Osteoblast (primary cell): ENCODE measurements around the gene DHX38. TPM values are rescaled to one million over a fixed set of nuclear protein-coding genes. Genes with fewer than 3 reads are reported as not detected.

Source experiments
- DNase-seq: peaks from one replicate; pipeline ENCODE4 v3.0.0; 2011; ENCODE audit warnings: low spot score, mixed read lengths; ENCODE audit not compliant: insufficient read length; ENCODE audit errors: missing footprints
- H2AFZ ChIP-seq: 2 replicates; pipeline ENCODE4 v1.6.0; 2011; ENCODE audit warnings: mild to moderate bottlenecking, low read length
- H3K27ac ChIP-seq: 2 replicates; pipeline ENCODE4 v1.5.1; 2011; ENCODE audit warnings: mild to moderate bottlenecking, low read depth, low read length, moderate library complexity
- H3K27me3 ChIP-seq: 2 replicates; pipeline ENCODE4 v1.6.0; 2012; ENCODE audit warnings: mild to moderate bottlenecking, control low read depth, inconsistent platforms, low read length, moderate library complexity; ENCODE audit not compliant: insufficient read depth
- H3K36me3 ChIP-seq: 2 replicates; pipeline ENCODE4 v1.5.1; 2011; ENCODE audit warnings: mild to moderate bottlenecking, low read length, control low read depth, moderate library complexity; ENCODE audit not compliant: insufficient read depth
- H3K4me1 ChIP-seq: 2 replicates; pipeline ENCODE4 v1.5.1; 2011; ENCODE audit warnings: mild to moderate bottlenecking, low read length, control low read depth, moderate library complexity; ENCODE audit not compliant: insufficient read depth
- H3K4me2 ChIP-seq: 2 replicates; pipeline ENCODE4 v1.6.0; 2011; ENCODE audit warnings: mild to moderate bottlenecking, low read length; ENCODE audit not compliant: insufficient read depth
- H3K4me3 ChIP-seq: fragments of 200-600 bp; sonication (generic); 3 replicates; pipeline ENCODE4 v1.5.1; 2012; ENCODE audit warnings: mild to moderate bottlenecking, low read length, inconsistent platforms; ENCODE audit not compliant: insufficient read depth
- H3K79me2 ChIP-seq: 2 replicates; pipeline ENCODE4 v1.6.0; 2012; ENCODE audit warnings: mild to moderate bottlenecking, low read length, control low read depth, inconsistent platforms; ENCODE audit not compliant: insufficient read depth
- H3K9me3 ChIP-seq: 2 replicates; pipeline ENCODE4 v1.5.1; 2011; ENCODE audit warnings: low read depth, low read length, control low read depth
- H4K20me1 ChIP-seq: 2 replicates; pipeline ENCODE4 v1.6.0; 2012; ENCODE audit warnings: mild to moderate bottlenecking, low read length, control low read depth; ENCODE audit not compliant: insufficient read depth
- CTCF ChIP-seq: IDR thresholded peaks from 2 replicates; pipeline ENCODE4 v1.5.1; 2011; ENCODE audit warnings: mild to moderate bottlenecking, low read depth, low read length, moderate library complexity; ENCODE audit errors: extremely low read depth
- total RNA-seq: library from RNA; depleted of rRNA; stranded (reverse); fragments of >200 nt; gene quantifications from 2 replicates; pipeline ENCODE4 v1.2.3, GENCODE V29; 2012

DHX38 gene
- total RNA-seq, 1 donor = 51.4 TPM

DNA sequence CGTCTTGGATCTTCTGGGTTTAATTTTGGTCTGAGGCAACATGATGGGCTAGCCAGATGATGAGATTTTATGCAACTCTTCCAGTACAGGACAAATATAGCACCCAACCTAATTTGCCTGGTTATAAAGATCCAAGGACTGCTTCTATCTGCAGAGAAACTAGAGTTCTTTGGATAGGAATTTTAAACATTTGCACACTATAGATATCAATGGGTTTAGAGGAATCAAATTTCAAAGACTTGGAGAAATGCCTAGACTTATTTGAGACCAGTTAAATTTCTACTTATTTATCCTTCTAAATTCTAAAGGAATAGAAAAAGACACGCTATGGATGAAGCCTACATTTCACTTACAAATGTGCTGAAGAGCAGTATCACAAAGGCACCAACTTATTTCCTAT, 65.7 kb downstream of the DHX38 start:
- H3K9me3 ChIP-seq = no peaks in the 10 kb centered on the region
- H3K4me2 ChIP-seq = no peak overlapping the region
- no peaks in the 10 kb centered on the region for H3K4me1 ChIP-seq
- no peaks in the 10 kb centered on the region for H4K20me1 ChIP-seq
- no peak overlapping the region for H3K4me3 ChIP-seq
- no peaks in the 10 kb centered on the region for H3K79me2 ChIP-seq
- no peaks in the 10 kb centered on the region for H3K36me3 ChIP-seq
- no peak overlapping the region for H2AFZ ChIP-seq
- DNase-seq = no peak
- no peak for TF ChIP-seq CTCF
- no peaks in the 10 kb centered on the region for H3K27me3 ChIP-seq
- H3K27ac ChIP-seq = no peak overlapping the region

DNA sequence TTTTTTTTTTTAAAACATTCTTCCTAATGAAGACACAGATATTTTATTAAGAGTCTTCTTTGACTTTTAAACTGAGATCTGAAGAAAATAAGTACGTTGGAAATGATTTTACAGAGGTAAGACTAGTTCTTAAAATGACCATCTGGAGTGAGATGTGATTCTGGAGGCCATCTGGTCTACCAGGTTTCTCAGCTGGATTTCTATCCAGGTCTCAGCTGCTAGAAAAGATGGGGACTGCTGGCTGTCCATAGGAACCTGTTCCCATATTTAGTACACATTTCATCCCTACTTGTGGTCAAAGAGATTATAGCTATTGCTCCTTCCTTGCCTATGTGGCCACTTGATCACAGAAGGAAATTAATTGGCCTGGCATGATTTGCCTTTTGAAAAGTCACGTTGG, 66.2 kb downstream of the DHX38 start:
- no peak overlapping the region for H2AFZ ChIP-seq
- H3K4me3 ChIP-seq = no peak overlapping the region
- H3K27me3 ChIP-seq = no peaks in the 10 kb centered on the region
- no peaks in the 10 kb centered on the region for H3K79me2 ChIP-seq
- H4K20me1 ChIP-seq = no peaks in the 10 kb centered on the region
- H3K36me3 ChIP-seq = no peaks in the 10 kb centered on the region
- no peaks in the 10 kb centered on the region for H3K4me1 ChIP-seq
- TF ChIP-seq CTCF = no peak
- H3K4me2 ChIP-seq = no peak overlapping the region
- no peak overlapping the region for H3K27ac ChIP-seq
- DNase-seq = no peak
- no peaks in the 10 kb centered on the region for H3K9me3 ChIP-seq

DNA sequence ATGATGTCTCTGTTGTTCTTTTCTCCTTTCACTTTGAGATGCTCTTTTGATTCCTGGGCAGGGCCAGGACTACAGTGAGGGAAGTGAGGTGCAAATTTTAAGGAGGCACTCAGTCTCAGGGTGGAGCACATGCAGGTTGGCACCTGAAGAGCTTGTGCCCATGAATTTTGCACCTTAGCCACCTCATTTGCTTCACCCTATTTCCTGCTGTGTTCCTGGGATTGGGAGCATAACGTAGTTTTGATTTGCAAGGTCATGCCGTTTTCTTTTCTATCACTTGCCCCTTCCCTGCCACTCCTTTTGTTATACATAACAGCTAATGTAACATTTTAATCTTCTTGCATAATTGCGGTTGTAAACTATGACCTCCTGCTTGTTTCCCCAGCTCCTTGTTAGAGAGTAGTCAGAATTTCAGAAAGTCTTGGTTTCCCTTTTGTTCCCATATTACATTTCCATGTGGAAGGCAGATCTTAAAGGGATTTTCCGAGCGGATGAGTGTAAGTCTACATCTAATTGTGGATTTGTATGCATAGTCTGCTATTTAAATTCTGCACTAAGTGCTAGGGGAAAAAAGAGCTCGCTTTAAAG, 68.6 kb downstream of the DHX38 start:
- Histone ChIP-seq H3K27me3 (peaks cover 5% of the 10 kb centered on the region), H3K9me3 (no peaks in the 10 kb centered on the region), H3K4me2 (no peak overlapping the region), H3K4me1 (no peaks in the 10 kb centered on the region), H2AFZ (no peak overlapping the region), H3K27ac (no peak overlapping the region), H3K79me2 (no peaks in the 10 kb centered on the region), H3K4me3 (no peak overlapping the region), H3K36me3 (no peaks in the 10 kb centered on the region), H4K20me1 (no peaks in the 10 kb centered on the region)
- no peak for DNase-seq
- TF ChIP-seq CTCF = no peak

Other genes with a start within 250 kb of the DHX38 start
- gene ATXN1L, start 247.9 kb upstream of the DHX38 start, total RNA-seq = 13.6 and 15.9 TPM in 2 replicates
- 7.1 and 12.3 TPM in 2 replicates for gene ZNF821, start 209.7 kb upstream of the DHX38 start, total RNA-seq
- 213 and 229 TPM in 2 replicates for gene IST1, start 198.3 kb upstream of the DHX38 start, total RNA-seq
- gene PKD1L3, start 93.4 kb upstream of the DHX38 start, total RNA-seq = not detected in 2 replicates
- gene DHODH, start 85.1 kb upstream of the DHX38 start, total RNA-seq = 3.2 and 4.7 TPM in 2 replicates
- gene HP, start 39.3 kb upstream of the DHX38 start, total RNA-seq = not detected in 2 replicates
- not detected in 2 replicates for gene HPR, start 30.6 kb upstream of the DHX38 start, total RNA-seq
- gene TXNL4B, start 227 bp upstream of the DHX38 start, total RNA-seq = 9.1 and 12.3 TPM in 2 replicates
- gene PMFBP1, start 78.3 kb downstream of the DHX38 start, total RNA-seq = under 0.01 and 0.59 TPM in 2 replicates